GM21825 (cell line): ENCODE results near the gene CLDN4.

Experiments used
- ATAC-seq: cut with Tn5 transposase; IDR thresholded peaks from one replicate; pipeline ENCODE4 v1.9.1; 2021; ENCODE audit warnings: mild to moderate bottlenecking, moderate library complexity; ENCODE audit not compliant: unreplicated experiment

CLDN4 gene

DNA sequence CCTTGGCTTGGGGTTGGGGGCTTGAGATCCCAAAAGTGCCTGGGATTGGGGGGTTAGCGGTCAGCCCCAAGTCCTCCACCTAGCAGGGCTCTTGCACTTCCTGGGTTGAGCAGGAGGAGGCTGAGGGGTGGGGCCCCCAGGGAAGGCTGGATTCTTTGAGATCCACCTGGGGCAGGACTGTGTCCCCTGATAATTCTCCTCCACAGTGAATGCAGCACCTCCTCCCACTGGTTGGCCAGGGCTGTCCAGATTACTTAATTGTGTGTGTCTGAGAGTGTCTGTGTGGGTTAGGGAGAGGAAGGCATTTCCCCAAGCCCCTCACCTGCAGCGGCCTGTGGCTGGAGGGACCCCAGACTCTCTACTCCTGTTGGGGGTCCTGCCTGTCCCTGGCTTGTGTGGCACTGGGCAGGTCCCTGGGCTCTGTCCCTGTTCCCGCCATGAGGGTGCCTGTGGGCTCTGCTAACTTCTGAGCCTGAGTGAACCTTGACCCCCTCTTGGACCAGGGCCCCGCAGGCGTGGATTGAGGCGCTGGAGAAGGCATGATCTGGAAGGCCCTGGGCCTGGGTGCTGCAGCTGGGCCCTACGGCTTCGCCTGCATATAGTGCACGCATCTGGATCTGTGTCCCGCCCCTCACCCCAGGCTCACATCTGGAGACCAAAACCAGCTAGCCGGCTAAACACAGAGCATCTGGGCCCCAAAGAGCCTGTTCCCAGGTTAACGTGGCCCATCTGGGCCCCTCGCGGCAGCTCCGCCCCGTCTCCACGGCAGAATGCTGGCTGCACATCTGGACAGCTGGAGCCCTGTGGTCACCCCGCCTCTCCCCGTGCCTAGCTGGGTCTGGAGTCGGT is 40.6 kb downstream of the CLDN4 start:
- no peak for ATAC-seq

DNA sequence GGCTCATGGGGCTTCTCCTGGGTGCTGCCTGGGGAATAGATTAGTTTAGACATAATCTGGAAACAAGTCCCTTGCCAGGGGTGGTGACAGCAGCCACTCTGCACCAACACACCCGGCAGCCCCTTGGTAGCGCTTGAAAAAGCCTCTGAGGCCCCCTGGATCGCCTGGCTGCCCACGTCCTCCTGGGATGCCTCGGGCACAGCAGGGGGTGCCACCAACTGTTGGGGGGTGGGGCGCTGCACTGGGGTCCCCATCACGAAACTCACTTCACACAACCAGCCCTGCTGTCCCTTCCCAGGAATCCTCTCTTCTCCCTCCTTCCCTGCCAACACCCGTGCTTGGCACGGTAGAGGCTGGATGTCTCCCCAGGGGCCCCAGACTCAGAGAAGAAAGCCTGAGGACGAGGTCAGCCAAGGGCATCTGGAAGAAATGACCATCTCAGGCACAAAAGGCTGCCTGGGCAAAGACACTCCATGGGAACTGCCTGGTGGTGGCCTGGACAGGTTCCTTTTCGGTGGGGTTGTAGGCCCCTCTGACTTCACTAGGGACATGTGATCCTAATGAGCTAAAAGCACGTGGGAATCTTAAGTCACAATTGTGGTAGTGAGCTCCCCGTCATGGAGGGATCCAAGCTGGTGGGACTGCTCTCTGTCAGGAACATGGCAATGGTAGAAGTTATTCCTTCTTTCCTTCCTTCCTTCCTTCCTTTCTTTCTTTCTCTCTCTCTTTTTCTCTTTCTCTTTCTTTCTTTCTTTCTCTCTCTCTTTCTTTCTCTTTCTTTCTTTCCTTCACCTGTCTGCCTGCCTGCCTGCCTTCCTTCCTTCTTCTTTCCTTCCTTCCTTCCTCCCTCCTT is 41.5 kb downstream of the CLDN4 start:
- ATAC-seq: no peak

DNA sequence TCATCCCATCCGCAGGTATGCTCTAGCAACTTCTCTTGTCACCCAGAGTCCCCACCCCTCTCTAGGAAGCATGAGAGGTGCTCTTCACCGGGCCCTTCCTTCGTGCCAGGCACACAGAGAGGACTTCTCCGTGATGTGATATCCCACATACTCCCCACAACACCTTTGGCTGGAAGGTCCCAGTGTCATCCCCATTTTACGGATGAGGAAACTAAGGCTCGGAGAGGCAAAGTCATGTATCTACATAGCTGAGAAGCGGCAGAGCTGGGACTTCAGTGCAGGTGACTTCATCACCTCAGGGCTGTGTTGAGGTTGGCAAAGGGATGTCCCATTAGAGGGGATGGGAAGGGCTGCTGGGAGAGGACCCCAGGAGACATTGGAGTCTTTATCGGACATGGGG is 45.6 kb downstream of the CLDN4 start:
- ATAC-seq: no peak

DNA sequence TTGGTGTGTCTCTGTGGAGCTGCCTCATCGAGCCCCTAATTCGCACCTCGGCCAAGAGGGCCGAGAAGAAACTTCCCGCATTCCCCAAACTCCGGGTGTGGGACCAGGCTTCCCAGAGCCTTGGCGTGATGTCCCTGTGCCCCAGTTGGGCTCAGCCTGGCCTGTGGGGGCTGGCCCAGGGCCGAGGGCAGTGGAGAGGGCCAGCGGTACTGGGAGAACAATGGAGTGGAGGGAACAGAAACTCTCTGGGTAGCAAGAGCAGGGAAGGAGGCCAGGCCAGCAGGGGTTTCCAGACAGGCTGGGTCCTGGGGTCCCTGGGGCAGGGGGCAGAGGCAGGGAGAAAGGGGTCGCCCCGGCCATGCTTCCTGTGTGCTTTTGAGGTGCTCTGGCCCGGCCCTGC is 46.2 kb downstream of the CLDN4 start:
- ATAC-seq: no peak

DNA sequence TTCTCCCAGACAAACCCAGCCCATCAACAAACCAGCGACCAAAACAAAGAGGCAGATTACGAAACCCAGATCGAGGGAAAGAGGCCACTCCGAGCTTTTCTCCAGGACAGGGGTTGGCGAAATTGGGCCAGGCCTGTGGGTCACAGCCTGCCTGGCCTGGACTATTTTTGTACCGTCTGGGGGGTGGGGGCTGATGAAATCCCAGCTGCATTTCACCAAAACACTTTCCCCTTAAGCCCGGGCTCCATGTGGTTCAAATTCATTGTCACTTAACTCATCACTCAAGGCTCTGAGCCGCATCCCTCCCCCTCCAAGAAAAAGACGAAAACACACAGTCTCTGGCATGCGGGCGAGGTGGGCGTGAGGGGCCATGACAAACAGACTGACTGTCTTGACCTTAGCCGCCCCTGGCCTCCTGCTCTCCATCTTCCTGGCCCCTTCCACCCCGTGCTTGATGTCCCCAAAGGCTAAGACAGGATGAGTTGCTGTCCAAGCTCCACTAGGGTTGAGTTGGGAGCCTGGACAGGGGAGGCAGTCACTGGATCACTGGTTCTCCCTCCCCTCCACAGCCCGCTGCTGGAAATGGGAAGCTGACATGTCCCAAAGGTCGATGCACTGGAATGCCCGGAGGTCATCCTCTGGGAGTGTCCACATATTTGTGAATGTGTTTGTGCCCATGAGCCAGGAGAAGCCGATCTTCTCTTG is 49.3 kb downstream of the CLDN4 start:
- ATAC-seq: no peak

DNA sequence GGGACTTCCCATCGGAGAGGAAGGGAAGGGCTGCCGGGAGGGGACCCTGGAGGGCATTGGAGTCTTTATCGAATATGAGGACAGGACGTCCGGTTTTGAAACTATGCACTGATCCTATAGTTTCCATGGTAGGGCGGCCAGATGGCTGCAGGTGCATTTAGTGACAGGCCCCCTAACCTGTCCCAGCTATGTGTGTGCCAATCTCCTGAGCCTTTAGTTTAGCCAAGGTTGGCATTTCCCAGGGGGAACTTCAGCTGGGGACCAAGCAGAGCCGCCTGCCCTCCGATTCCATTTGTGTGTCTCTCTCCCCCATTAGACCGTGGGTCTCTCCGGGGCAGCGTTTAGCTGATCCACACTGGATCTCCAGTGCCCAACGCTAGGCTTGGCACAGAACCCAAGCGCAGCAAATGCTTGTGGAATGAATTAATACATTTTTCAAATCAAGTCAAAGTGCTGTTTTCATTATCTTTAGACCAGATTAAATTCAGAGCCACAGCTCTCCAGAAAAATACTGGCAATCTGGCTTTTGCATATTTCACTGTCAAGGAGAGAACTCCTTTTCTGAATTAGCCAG is 50.0 kb downstream of the CLDN4 start:
- no peak for ATAC-seq

DNA sequence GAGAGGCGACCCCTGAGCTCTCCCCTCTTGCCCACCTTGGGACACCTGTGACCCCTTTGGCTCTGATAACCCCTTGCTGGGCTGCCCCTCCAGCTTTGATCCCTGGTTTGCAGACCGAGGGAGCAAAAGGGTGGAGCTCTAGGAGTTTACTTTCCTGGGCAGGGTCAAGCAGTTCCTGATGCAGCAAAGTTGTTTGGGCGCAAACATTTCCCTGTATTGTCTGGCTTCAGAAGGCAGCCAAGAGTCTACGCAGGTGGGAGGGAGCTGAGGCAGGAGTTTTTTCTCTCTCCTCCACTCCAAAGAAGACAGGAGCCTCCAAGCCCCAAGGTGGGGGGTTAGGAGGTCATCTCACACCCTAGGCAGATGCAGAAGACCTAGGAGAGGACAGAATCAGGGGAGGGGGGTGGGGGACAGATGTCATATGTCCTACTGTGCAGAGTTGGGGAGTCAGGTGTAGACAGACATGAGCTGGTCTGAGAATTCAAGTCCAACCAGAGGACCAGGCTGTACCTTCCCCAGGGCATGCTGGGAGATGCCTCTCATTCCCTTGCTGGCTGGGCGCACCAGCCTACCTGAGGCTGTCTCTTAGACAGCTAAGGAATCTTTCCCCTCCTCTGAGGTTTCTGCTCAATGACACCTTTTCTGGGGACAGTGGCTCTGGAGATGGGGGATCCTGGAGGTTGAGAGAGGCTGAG is 50.7 kb downstream of the CLDN4 start:
- no peak for ATAC-seq

DNA sequence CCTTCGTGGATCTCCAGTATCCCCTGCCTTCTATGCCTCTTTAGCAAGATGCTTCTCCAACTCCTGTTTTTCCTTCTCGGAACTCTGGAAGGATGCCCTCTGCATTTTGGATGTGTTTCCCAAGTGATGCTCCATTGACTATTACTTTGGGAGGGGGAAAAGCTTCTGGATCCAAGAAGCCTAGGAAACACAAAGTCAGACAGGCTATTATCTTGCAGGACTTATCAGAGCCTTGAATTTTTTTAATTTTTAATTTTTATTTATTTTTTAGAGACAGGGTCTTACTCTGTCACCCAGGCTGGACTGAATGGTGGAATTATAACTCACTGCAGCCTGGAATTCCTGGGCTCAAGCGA is 51.2 kb downstream of the CLDN4 start:
- ATAC-seq: no peak
